Activated CD4-positive, alpha-beta T cell treated with anti-CD3 and anti-CD28 coated beads, Interleukin-2, amount 50 U/mL, for 1 hour (primary cell): ENCODE results near the gene POLE.
A peak's percentile ranks its signal among the peaks of the same experiment; 100 is the strongest.

Source experiments
- DNase-seq: peaks from one replicate; pipeline ENCODE4 v3.0.0-alpha.2; 2020

POLE gene, protein sequence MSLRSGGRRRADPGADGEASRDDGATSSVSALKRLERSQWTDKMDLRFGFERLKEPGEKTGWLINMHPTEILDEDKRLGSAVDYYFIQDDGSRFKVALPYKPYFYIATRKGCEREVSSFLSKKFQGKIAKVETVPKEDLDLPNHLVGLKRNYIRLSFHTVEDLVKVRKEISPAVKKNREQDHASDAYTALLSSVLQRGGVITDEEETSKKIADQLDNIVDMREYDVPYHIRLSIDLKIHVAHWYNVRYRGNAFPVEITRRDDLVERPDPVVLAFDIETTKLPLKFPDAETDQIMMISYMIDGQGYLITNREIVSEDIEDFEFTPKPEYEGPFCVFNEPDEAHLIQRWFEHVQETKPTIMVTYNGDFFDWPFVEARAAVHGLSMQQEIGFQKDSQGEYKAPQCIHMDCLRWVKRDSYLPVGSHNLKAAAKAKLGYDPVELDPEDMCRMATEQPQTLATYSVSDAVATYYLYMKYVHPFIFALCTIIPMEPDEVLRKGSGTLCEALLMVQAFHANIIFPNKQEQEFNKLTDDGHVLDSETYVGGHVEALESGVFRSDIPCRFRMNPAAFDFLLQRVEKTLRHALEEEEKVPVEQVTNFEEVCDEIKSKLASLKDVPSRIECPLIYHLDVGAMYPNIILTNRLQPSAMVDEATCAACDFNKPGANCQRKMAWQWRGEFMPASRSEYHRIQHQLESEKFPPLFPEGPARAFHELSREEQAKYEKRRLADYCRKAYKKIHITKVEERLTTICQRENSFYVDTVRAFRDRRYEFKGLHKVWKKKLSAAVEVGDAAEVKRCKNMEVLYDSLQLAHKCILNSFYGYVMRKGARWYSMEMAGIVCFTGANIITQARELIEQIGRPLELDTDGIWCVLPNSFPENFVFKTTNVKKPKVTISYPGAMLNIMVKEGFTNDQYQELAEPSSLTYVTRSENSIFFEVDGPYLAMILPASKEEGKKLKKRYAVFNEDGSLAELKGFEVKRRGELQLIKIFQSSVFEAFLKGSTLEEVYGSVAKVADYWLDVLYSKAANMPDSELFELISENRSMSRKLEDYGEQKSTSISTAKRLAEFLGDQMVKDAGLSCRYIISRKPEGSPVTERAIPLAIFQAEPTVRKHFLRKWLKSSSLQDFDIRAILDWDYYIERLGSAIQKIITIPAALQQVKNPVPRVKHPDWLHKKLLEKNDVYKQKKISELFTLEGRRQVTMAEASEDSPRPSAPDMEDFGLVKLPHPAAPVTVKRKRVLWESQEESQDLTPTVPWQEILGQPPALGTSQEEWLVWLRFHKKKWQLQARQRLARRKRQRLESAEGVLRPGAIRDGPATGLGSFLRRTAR (N-terminal part only)

GRCh38 chr12:132687211-132688164, at the start of gene POLE, which contains the start of gene PXMP2:
POLE (minus strand) TSS chr12:132687342; CDS start chr12:132687315, 27 bp downstream.
PXMP2 (plus strand) TSS chr12:132687587; CDS start chr12:132687671, 84 bp downstream.
- peak; percentile 95 for DNase-seq

GRCh38 chr12:132736913-132737312, 49.8 kb upstream of the POLE start:
- DNase-seq, result no peak

GRCh38 chr12:132736378-132736777, 49.2 kb upstream of the POLE start:
- no peak for DNase-seq

- DNase-seq, result no peak
These were observed 48.4 kb upstream of the POLE start for GRCh38 chr12:132735496-132735895.

GRCh38 chr12:132734206-132734605, 47.1 kb upstream of the POLE start:
- no peak for DNase-seq

DNA sequence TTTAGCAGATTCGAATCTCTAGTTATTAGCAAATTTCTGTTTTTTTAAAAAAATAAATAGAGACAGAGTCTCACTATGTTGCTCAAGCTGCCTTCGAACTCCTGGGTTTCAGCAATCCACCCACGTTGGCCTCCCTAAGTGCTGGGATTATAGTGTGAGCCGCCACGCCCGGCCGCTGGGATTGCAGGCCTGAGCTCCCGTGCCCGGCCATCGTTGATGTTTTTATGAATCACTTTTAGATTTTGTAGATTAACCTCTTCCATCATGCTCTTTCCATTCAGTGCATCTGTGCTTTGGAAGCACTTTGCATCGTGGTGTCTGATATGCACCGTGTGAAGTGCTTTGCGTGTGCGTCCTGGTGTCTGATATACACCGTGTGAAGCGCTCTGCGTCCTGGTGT, 44.4 kb upstream of the POLE start:
- DNase-seq, result no peak

DNA sequence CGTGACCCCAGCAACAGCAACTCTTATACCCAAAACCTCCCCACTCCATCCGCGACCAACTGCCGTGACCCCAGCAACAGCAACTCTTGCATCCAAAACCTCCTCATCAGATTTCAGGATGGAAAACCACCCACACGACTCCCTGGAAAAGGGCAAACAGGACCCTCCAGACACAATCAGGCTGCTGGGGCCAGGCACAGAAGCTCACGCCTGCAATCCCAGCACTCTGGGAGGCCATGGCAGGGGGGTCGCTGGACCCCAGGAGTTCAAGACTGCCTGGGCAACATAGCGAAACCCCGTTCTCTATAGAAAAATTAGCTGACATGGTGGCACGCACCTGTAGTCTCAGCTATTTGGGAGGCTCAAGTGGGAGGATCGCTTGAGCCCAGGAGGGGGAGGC, 43.2 kb upstream of the POLE start:
- no peak for DNase-seq

DNA sequence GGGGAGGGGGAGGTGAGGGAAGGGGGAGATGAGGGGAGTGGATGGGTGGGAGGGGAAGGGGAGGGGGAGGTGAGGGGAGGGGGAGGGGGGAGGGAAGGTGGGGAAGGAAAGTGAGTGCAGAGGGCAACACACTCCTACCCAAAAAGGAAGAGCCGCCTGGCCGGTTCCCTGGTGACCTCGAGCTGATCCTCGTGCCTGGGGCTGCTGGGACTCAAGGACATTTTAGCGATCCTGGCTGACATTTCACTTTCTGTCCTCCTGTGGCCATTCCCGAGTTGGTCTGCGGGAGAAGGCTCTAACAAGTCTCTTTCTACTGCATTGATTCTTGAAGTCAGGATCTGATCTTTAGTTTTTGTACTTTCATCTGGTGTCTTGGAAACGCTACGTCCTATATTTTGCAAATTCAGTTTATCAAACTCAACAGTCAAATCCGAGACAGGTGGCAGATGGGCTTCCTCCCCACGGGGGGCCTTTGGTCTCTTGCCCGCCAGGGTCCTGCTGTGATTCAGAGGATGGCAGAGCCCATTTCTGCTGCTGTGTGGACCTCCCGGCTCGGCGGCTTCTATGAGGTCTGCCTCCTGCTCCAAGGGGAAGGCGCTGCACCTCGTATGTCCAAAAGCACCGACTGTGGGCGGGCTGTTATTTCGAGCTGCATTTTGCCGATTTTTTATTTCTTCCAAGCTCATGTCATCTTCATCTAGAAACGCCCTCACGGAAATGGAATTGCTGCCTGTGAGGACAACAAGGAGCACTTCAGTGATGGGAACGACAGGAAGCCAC, 42.6 kb upstream of the POLE start:
- DNase-seq, result no peak

DNA sequence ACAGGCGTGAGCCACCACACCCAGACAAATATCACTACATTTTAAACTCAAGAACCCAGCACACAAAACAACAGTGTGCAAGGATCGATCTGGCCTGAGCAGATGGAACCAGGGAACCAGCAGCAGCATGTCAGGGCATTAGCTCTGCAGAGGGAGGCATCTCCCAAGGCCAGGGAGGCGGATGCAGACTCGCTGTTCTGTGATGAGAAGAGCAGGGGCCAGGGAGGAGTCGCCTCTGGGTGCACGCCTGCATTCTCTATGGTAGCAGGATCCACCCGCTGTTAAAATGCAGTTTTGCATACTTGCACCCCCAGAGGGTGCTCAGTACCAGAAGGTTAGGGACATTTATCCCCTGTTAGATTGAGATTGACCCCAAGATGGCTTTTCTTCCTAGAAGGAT, 41.4 kb upstream of the POLE start:
- no peak for DNase-seq

GRCh38 chr12:132727091-132727794, 40.1 kb upstream of the POLE start:
- no peak for DNase-seq

GRCh38 chr12:132726386-132726785, 39.2 kb upstream of the POLE start:
- DNase-seq, result no peak

- DNase-seq, result no peak
These were observed 37.5 kb upstream of the POLE start for GRCh38 chr12:132724506-132725241.

- DNase-seq, result no peak
These were observed 36.6 kb upstream of the POLE start for GRCh38 chr12:132723764-132724140.

- no peak for DNase-seq
These were observed 36.0 kb upstream of the POLE start for GRCh38 chr12:132723015-132723763.

GRCh38 chr12:132720606-132721345, 33.6 kb upstream of the POLE start:
- no peak for DNase-seq

- DNase-seq, result no peak
These were observed 32.8 kb upstream of the POLE start for GRCh38 chr12:132719954-132720324.

DNA sequence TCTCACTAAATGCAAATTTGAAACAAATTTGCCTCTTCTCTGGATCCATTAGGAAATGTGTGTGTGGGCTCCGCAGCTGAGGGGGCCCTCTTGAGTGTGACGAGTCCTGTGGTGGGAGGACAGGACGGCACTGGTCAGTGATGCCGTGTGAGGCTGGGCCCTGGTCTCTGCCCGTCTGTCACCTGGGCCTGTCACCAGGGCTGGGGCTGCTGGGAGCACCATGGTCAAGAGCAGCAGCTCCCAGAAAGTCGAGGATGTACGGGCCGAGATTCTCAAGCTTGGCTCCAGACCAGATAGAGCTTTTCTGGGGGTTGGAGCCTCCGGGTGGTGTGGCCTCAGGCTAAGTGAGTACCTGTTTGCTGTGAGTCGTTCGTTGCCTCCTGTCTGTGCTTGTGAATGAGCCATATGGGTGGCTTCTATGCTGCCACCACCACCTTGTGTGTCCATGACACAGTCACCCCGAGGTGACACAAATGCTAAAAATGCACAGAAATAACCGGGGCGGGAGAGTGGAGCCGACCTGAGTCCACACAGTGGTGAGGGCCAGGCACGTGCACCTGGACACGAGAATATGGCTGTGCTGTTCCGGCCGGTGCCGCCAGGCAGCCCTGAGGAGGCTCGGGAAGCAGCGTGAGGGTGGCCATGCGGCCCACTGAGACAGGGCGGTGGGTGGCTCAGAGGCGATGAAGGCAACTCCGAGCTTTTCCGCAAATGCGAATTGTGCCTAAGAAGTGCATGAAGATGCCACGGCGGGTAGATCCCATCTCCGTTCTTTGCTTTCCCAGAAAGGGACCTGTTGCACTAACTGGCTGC, 32.2 kb upstream of the POLE start:
- no peak for DNase-seq
